Astrocyte (in vitro differentiated cells and primary cell): ENCODE results near the gene RNU6-1.

Source experiments
- EZH2 ChIP-seq: IDR thresholded peaks from 2 replicates; pipeline ENCODE4 v1.6.1; 2012; ENCODE audit warnings: mild to moderate bottlenecking, low read length, inconsistent platforms; ENCODE audit not compliant: insufficient read depth
- TF ChIP-seq, protein P1 (sequence below): IDR thresholded peaks from 2 replicates; pipeline ENCODE4 v1.5.1; 2011; ENCODE audit warnings: low read depth, mild to moderate bottlenecking, inconsistent platforms, low read length, moderate library complexity; ENCODE audit not compliant: insufficient read depth

GRCh38 chr15:67843092-67843501 is 3.3 kb upstream of the RNU6-1 start:
- no peak for TF ChIP-seq EZH2
- TF ChIP-seq, protein P1, sequence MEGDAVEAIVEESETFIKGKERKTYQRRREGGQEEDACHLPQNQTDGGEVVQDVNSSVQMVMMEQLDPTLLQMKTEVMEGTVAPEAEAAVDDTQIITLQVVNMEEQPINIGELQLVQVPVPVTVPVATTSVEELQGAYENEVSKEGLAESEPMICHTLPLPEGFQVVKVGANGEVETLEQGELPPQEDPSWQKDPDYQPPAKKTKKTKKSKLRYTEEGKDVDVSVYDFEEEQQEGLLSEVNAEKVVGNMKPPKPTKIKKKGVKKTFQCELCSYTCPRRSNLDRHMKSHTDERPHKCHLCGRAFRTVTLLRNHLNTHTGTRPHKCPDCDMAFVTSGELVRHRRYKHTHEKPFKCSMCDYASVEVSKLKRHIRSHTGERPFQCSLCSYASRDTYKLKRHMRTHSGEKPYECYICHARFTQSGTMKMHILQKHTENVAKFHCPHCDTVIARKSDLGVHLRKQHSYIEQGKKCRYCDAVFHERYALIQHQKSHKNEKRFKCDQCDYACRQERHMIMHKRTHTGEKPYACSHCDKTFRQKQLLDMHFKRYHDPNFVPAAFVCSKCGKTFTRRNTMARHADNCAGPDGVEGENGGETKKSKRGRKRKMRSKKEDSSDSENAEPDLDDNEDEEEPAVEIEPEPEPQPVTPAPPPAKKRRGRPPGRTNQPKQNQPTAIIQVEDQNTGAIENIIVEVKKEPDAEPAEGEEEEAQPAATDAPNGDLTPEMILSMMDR, result no peak
